K562 (cell line): ENCODE data around the gene VPS33B. TPM values are rescaled to one million over a fixed set of nuclear protein-coding genes. Genes with fewer than 3 reads are reported as not detected.
A peak's percentile ranks its signal among the peaks of the same experiment; 100 is the strongest.

ENCODE experiments used
- ATF2 ChIP-seq: sonication (generic); formaldehyde crosslinking; IDR thresholded peaks from 2 replicates; pipeline ENCODE4 v1.8.1; 2022; ENCODE audit warnings: missing genetic modification reagents
- ATF3 ChIP-seq, 2 experiments: fragments of 450-650 bp in 1 of 2; sonication (generic) in 1 of 2; formaldehyde crosslinking in 1 of 2; IDR thresholded peaks in 1 of 2; conservative IDR thresholded peaks in 1 of 2; 2 replicates each; pipeline versions ENCODE4 v1.6.1 to v1.8.1; 2016 to 2023; ENCODE audit warnings: mild to moderate bottlenecking in 2 of 2, moderate library complexity in 2 of 2, inconsistent platforms in 1 of 2, missing genetic modification reagents in 1 of 2
- CBX3 ChIP-seq, 2 experiments: IDR thresholded peaks; 1 replicate in 1 of 2; 2 replicates in 1 of 2; pipeline ENCODE4 v1.6.1; 2012; ENCODE audit warnings: inconsistent platforms in 2 of 2, low read length in 2 of 2, borderline replicate concordance in 1 of 2, control low read depth in 1 of 2
- ELF4 ChIP-seq: fragments of 450-650 bp; formaldehyde crosslinking; IDR thresholded peaks from 2 replicates; pipeline ENCODE4 v1.4.0; 2022; ENCODE audit warnings: missing genetic modification characterization
- HNRNPK ChIP-seq: fragments of 200-400 bp; formaldehyde crosslinking; IDR thresholded peaks from one replicate; pipeline ENCODE4 v1.6.1; 2018; ENCODE audit warnings: mild to moderate bottlenecking, low read depth, low read length; ENCODE audit not compliant: poor library complexity, severe bottlenecking
- KHSRP ChIP-seq: fragments of 450-650 bp; IDR thresholded peaks from 2 replicates; pipeline ENCODE4 v1.6.1; 2017
- NFE2L1 ChIP-seq: fragments of 450-650 bp; IDR thresholded peaks from 2 replicates; pipeline ENCODE4 v1.6.1; 2016; ENCODE audit warnings: missing genetic modification characterization, low read depth, mild to moderate bottlenecking, missing compliant biosample characterization, moderate library complexity, borderline replicate concordance
- PHTF2 ChIP-seq: fragments of 250-450 bp; sonication (Bioruptor Pico); IDR thresholded peaks from 2 replicates; pipeline ENCODE4 v1.5.0; 2021; ENCODE audit warnings: mild to moderate bottlenecking
- PURB ChIP-seq: sonication (generic); formaldehyde crosslinking; IDR thresholded peaks from 2 replicates; pipeline ENCODE4 v1.9.0; 2021; ENCODE audit warnings: low read depth, mild to moderate bottlenecking, missing genetic modification reagents
- RBM25 ChIP-seq: fragments of 200-400 bp; formaldehyde crosslinking; IDR thresholded peaks from 2 replicates; pipeline ENCODE4 v1.6.1; 2018; ENCODE audit warnings: low read length, low read depth, moderate library complexity; ENCODE audit not compliant: severe bottlenecking
- STAT5B ChIP-seq: fragments of 250-450 bp; sonication (Bioruptor Pico); IDR thresholded peaks from 2 replicates; pipeline ENCODE4 v1.8.0; 2021; ENCODE audit warnings: mild to moderate bottlenecking, inconsistent platforms
- TAF7 ChIP-seq: fragments of 450-650 bp; IDR thresholded peaks from 2 replicates; pipeline ENCODE4 v1.6.1; 2016; ENCODE audit warnings: missing genetic modification characterization, missing compliant biosample characterization
- TAF9B ChIP-seq: fragments of 450-650 bp; IDR thresholded peaks from 2 replicates; pipeline ENCODE4 v1.6.1; 2018; ENCODE audit warnings: mild to moderate bottlenecking; ENCODE audit not compliant: partially characterized antibody
- ZNF146 ChIP-seq: IDR thresholded peaks from one replicate; pipeline ENCODE4 v1.6.1; 2018; ENCODE audit warnings: missing compliant biosample characterization; ENCODE audit not compliant: unreplicated experiment
- ZNF175 ChIP-seq: fragments of 200-800 bp; sonication (Bioruptor generic); IDR thresholded peaks from 2 replicates; pipeline ENCODE4 v1.6.1; 2016; ENCODE audit warnings: low read depth, mild to moderate bottlenecking, missing genetic modification characterization, missing compliant biosample characterization
- ZNF24 ChIP-seq: fragments of 450-650 bp; IDR thresholded peaks from 2 replicates; pipeline ENCODE4 v1.6.1; 2016
- ZNF324 ChIP-seq: fragments of 250-450 bp; sonication (Bioruptor Pico); IDR thresholded peaks from 2 replicates; pipeline ENCODE4 v1.4.0; 2020; ENCODE audit warnings: mild to moderate bottlenecking
- ZNF354B ChIP-seq: fragments of 250-450 bp; sonication (Bioruptor Pico); IDR thresholded peaks from 2 replicates; pipeline ENCODE4 v1.4.0; 2020
- ZNF445 ChIP-seq: fragments of 250-450 bp; sonication (Bioruptor Pico); IDR thresholded peaks from 2 replicates; pipeline ENCODE4 v1.4.0; 2020; ENCODE audit warnings: low read depth, mild to moderate bottlenecking, moderate library complexity
- ZNF830 ChIP-seq: fragments of 250-450 bp; sonication (Bioruptor Pico); IDR thresholded peaks from 2 replicates; pipeline ENCODE4 v1.5.0; 2021; ENCODE audit warnings: mild to moderate bottlenecking
- polyA plus RNA-seq, 8 experiments: library from polyadenylated mRNA; depleted of rRNA in 4 of 8; stranded (reverse) in 5 of 8; unstranded in 3 of 8; fragments of >200 nt; fragmentation: Nextera tagmentation in 2 of 8; fragmentation: Illumina TruSeq in 1 of 8; extraction: Ambion mirVana in 2 of 8; extraction: Trizol in 1 of 8; gene quantifications; 2 replicates each; pipeline versions ENCODE4 v1.2.1 to v1.2.3, GENCODE V29; 2011 to 2014; ENCODE audit warnings: inconsistent platforms in 1 of 8, missing spikeins in 1 of 8
- total RNA-seq, 7 experiments: library from RNA; depleted of rRNA in 6 of 7; stranded (reverse); fragments of >200 nt in 6 of 7; fragmentation: Illumina TruSeq in 2 of 7; extraction: Trizol in 2 of 7; gene quantifications; 2 replicates each; pipeline versions ENCODE4 v1.2.1 to v1.2.3, GENCODE V29; 2011 to 2021; ENCODE audit warnings: low replicate concordance in 1 of 7
- TF ChIP-seq, protein P1 (sequence below): fragments of 250-450 bp; sonication (Bioruptor Pico); IDR thresholded peaks from 2 replicates; pipeline ENCODE4 v1.8.0; 2021; ENCODE audit warnings: moderate library complexity, mild to moderate bottlenecking, inconsistent platforms
- TF ChIP-seq, protein P2 (sequence below): fragments of 450-650 bp; formaldehyde crosslinking; IDR thresholded peaks from 2 replicates; pipeline ENCODE4 v1.4.0; 2022; ENCODE audit warnings: mild to moderate bottlenecking, moderate library complexity

VPS33B gene
- total and polyA plus RNA-seq, 9 of the 15 experiments (the other 6 are each of a cell fraction or from before 2014, with no cell fraction given), result 9.4 to 25.5 (median 14.8) TPM

- TF ChIP-seq, protein P1, sequence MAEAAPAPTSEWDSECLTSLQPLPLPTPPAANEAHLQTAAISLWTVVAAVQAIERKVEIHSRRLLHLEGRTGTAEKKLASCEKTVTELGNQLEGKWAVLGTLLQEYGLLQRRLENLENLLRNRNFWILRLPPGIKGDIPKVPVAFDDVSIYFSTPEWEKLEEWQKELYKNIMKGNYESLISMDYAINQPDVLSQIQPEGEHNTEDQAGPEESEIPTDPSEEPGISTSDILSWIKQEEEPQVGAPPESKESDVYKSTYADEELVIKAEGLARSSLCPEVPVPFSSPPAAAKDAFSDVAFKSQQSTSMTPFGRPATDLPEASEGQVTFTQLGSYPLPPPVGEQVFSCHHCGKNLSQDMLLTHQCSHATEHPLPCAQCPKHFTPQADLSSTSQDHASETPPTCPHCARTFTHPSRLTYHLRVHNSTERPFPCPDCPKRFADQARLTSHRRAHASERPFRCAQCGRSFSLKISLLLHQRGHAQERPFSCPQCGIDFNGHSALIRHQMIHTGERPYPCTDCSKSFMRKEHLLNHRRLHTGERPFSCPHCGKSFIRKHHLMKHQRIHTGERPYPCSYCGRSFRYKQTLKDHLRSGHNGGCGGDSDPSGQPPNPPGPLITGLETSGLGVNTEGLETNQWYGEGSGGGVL, result no peak
- TF ChIP-seq ELF4 (CRISPR knock-in tag) (no peak; the same call in 1 of the 2 replicates), NFE2L1 (tag) (no peak), ZNF146 (CRISPR knock-in tag) (no peak), PHTF2 (CRISPR knock-in tag) (no peak), HNRNPK (no peak), PURB (CRISPR knock-in tag) (no peak), ZNF445 (CRISPR knock-in tag) (no peak), ZNF354B (CRISPR knock-in tag) (no peak), TAF9B (peak; percentile 12), TAF7 (tag) (peak; percentile 53; the same call in 1 of the 2 replicates), KHSRP (peak; percentile 89), ZNF24 (no peak), ZNF324 (CRISPR knock-in tag) (no peak), ATF2 (peak; percentile 95), ZNF830 (CRISPR knock-in tag) (peak; percentile 57; the same call in 1 of the 2 replicates), RBM25 (peak; percentile 97), ATF3 (IDR thresholded peaks at IDR 0.05) (peak; percentile 100), ATF3 (CRISPR knock-in tag; conservative IDR thresholded peaks at IDR 0.05) (peak; percentile 96), STAT5B (CRISPR knock-in tag) (no peak), CBX3 (IDR thresholded peaks at IDR 0.05; ENCODE audit: borderline replicate concordance in 1 of 2, low read length in 2 of 2) (peak in 1 of 2 experiments; percentile 56; a peak in 1 of 3 replicates), ZNF175 (CRISPR knock-in tag) (no peak)
- TF ChIP-seq, protein P2, sequence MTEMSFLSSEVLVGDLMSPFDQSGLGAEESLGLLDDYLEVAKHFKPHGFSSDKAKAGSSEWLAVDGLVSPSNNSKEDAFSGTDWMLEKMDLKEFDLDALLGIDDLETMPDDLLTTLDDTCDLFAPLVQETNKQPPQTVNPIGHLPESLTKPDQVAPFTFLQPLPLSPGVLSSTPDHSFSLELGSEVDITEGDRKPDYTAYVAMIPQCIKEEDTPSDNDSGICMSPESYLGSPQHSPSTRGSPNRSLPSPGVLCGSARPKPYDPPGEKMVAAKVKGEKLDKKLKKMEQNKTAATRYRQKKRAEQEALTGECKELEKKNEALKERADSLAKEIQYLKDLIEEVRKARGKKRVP, result no peak
These were observed 27.7 kb downstream of the VPS33B start, which contains the start of gene PRC1 (continued) for GRCh38 chr15:90994417-90995311.
